Bronchial epithelial cell (primary cell): ENCODE results near the gene LYRM4. TPM values are rescaled to one million over a fixed set of nuclear protein-coding genes. Genes with fewer than 3 reads are reported as not detected.

Source experiments
- DNase-seq: peaks from one replicate; pipeline ENCODE4 v3.0.0-alpha.2; 2010; ENCODE audit warnings: low read depth
- FAIRE-seq: peaks from 2 replicates; lab custom pipeline; 2011; peaks lifted over from hg19 to GRCh38; lab: Jason Lieb, UNC
- H3K27me3 ChIP-seq: 2 replicates; pipeline ENCODE4 v1.5.1; 2011; ENCODE audit warnings: low read length; ENCODE audit not compliant: control insufficient read depth, insufficient read depth
- H3K36me3 ChIP-seq: 2 replicates; pipeline ENCODE4 v1.5.1; 2011; ENCODE audit warnings: low read length; ENCODE audit not compliant: control insufficient read depth, insufficient read depth
- H3K4me3 ChIP-seq: 2 replicates; pipeline ENCODE4 v1.5.1; 2011; ENCODE audit warnings: mild to moderate bottlenecking, low read depth, low read length, control low read depth
- total RNA-seq: library from RNA; depleted of rRNA; stranded (reverse); fragments of >200 nt; gene quantifications from 2 replicates; pipeline ENCODE4 v1.2.1, GENCODE V29; 2014
- TF ChIP-seq, protein P1 (sequence below): IDR thresholded peaks from 2 replicates; pipeline ENCODE4 v1.5.1; 2011; ENCODE audit warnings: mild to moderate bottlenecking, moderate library complexity, low read length, control low read depth, inconsistent platforms; ENCODE audit not compliant: insufficient read depth, severe bottlenecking

LYRM4 gene
- total RNA-seq, 1 donor from 2014 or later: 15.3 TPM

DNA sequence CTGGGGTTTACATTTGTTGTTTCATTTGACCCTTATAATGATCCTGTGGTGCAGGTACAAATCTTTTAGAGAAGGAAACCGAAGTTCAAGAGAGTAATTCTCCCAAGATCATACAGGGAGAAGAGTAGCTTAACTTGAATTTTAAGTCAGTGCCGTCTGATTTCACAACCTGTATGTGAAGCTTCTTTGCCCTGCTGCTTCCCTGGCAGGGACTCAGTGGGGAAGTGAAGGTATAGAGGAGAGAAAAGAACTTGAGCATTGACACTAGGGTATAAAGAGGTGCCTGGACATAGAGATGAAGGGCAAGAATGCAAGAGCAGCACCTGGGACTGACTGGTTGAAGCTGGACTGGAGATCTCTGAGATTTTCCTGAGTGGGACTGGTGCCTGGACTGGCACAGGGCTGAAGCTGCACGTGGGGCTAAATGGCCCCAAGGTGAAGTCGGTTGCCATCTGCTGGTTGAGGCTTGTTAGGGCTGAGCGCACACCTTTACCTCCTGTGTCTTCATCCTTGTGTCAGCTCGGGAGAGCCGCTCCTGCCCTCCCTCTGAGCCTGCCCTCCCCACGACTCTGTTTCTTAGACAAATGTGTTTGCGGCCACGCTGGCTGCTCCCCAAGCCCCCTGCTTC, 42.4 kb upstream of the LYRM4 start:
- Histone ChIP-seq H3K27me3 (no peaks in the 10 kb centered on the region), H3K36me3 (no peaks in the 10 kb centered on the region), H3K4me3 (no peak overlapping the region)
- FAIRE-seq (peak; percentile 83), DNase-seq (peak; percentile 56)
- TF ChIP-seq, protein P1, sequence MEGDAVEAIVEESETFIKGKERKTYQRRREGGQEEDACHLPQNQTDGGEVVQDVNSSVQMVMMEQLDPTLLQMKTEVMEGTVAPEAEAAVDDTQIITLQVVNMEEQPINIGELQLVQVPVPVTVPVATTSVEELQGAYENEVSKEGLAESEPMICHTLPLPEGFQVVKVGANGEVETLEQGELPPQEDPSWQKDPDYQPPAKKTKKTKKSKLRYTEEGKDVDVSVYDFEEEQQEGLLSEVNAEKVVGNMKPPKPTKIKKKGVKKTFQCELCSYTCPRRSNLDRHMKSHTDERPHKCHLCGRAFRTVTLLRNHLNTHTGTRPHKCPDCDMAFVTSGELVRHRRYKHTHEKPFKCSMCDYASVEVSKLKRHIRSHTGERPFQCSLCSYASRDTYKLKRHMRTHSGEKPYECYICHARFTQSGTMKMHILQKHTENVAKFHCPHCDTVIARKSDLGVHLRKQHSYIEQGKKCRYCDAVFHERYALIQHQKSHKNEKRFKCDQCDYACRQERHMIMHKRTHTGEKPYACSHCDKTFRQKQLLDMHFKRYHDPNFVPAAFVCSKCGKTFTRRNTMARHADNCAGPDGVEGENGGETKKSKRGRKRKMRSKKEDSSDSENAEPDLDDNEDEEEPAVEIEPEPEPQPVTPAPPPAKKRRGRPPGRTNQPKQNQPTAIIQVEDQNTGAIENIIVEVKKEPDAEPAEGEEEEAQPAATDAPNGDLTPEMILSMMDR: peak; percentile 98

- Histone ChIP-seq H3K27me3 (no peaks in the 10 kb centered on the region), H3K36me3 (no peaks in the 10 kb centered on the region), H3K4me3 (no peak overlapping the region)
- FAIRE-seq: peak; percentile 28
- DNase-seq: no peak
- TF ChIP-seq, protein P1: no peak
These were observed 41.6 kb upstream of the LYRM4 start for GRCh38 chr6:5302220-5302946.

DNA sequence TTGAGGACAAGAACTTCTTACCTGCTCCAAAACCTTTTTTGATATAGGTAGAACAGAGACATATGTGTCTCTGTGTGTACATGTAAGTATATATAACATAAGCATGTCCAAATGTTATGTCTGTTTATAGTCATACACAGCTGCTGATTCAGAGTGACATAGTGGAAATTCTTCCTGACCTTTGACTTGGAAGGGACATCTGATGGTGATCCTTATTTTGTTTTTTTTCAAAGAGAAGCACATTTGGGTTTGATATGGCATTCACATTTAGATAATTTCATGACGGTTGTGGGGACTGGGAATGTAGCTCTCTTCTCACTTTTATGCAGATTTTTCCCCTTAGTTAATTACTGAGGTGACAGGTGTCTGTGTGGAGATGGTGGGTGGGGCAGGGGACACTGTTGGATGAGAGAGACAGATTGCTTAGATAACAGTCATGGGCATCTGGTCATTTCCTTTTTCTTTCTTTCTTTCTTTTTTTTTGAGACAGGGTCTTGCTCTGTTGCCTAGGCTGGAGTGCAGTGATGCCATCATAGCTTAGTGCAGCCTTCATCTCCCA, 39.5 kb upstream of the LYRM4 start:
- no peak for DNase-seq
- Histone ChIP-seq H3K4me3 (no peak overlapping the region), H3K36me3 (no peaks in the 10 kb centered on the region), H3K27me3 (no peaks in the 10 kb centered on the region)
- TF ChIP-seq, protein P1: no peak
- no peak for FAIRE-seq

DNA sequence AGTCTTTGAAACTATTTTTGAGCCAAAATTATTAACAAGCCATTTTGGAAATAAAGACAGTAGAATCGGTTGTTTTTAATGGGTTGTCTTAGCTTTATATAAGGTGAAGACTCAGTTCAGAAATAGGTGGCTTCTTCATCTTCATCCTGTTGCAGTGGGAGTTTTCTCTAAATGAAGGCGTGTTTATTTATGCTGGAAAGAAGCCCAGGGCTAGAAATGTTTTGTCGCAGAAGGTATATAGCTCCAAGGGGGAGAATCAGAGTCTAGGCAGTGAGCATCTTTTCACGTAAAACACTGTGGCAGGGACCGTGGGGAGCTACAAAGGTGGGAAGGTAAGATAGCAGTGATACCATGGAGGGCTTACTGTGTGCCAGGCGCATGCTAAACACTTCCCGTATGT, 34.9 kb upstream of the LYRM4 start:
- TF ChIP-seq, protein P1: no peak
- Histone ChIP-seq H3K4me3 (no peak overlapping the region), H3K36me3 (no peaks in the 10 kb centered on the region), H3K27me3 (no peaks in the 10 kb centered on the region)
- DNase-seq (no peak), FAIRE-seq (no peak)

DNA sequence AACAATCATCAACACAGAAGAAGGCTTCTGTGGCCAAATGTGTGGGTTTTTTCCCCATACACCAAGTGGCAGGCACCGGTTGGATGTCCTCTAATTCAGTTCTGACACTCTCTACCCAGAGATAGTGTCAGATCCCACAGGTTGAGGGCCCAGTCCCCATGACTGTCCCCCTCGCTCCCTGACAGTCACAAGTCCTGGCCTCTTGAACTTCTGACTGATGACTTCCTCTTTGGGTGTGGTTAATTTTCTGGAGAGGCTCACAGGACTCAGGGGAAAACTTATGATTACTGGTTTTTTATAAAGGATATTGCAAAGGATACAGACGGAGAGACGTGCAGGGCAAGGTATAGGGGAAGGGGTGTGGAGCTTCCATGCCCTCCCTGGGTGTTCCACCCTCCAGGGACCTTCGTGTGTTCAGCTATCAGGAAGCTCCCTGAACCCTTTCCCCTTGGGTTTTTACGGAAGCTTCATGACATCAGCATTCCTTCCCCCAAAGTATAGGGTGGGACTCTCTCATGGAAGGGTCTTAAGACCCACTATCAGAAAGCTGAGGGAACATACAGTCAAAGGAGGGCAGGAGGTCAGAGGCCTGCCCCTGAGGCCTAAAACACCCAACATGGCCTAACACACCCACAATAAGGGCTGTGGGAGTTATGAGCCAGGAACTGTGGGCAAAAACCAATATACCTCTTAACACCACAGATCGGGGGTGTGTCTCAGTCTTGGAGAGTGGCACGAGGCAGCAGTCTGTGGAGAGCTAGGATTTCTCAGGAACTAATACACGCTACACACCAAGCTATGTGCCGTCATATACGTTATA, 33.9 kb upstream of the LYRM4 start:
- Histone ChIP-seq H3K27me3 (no peaks in the 10 kb centered on the region), H3K36me3 (no peaks in the 10 kb centered on the region), H3K4me3 (no peak overlapping the region)
- no peak for FAIRE-seq
- DNase-seq: no peak
- TF ChIP-seq, protein P1: no peak
